SK-N-MC (cell line): ENCODE results near the gene EWSR1.

ENCODE experiments used
- DNase-seq: peaks from one replicate; pipeline ENCODE4 v3.0.0-alpha.2; 2011; ENCODE audit warnings: low read depth, low spot score
- H3K27ac ChIP-seq: fragments of 200-600 bp; sonication (generic); 2 replicates; pipeline ENCODE4 v1.5.1; 2016; ENCODE audit warnings: mixed run types
- H3K36me3 ChIP-seq: fragments of 200-600 bp; sonication (generic); 2 replicates; pipeline ENCODE4 v1.6.1; 2017; ENCODE audit warnings: antibody characterized with exemption, low read length, mixed read lengths; ENCODE audit not compliant: insufficient read depth
- H3K4me3 ChIP-seq: fragments of 200-600 bp; sonication (generic); 2 replicates; pipeline ENCODE4 v1.5.1; 2016
- H3K9ac ChIP-seq: fragments of 200-600 bp; sonication (generic); 2 replicates; pipeline ENCODE4 v1.8.0; 2017; ENCODE audit warnings: mixed run types, mixed read lengths; ENCODE audit not compliant: insufficient read length
- H3K9me3 ChIP-seq: fragments of 200-600 bp; sonication (generic); 2 replicates; pipeline ENCODE4 v1.6.1; 2017; ENCODE audit warnings: low read depth, mild to moderate bottlenecking, antibody characterized with exemption, low read length, moderate library complexity, mixed read lengths
- EZH2 ChIP-seq: fragments of 200-600 bp; sonication (generic); IDR thresholded peaks from one replicate; pipeline ENCODE4 v1.6.1; 2017; ENCODE audit warnings: antibody characterized with exemption
- FOXP2 ChIP-seq: optimal IDR thresholded peaks from 2 replicates; pipeline ENCODE3; 2011; ENCODE audit warnings: mild to moderate bottlenecking, moderate library complexity; ENCODE audit not compliant: insufficient read depth; ENCODE audit errors: extremely low read length, control extremely low read depth
- POLR2AphosphoS5 ChIP-seq: IDR thresholded peaks from 2 replicates; pipeline ENCODE4 v1.6.1; 2012; ENCODE audit warnings: mild to moderate bottlenecking, low read depth, low read length, borderline replicate concordance

The EWSR1 gene

GRCh38 chr22:29310863-29311339 lies 42.8 kb downstream of the EWSR1 start:
- no peak for TF ChIP-seq POLR2AphosphoS5
- TF ChIP-seq FOXP2 = no peak
- H3K4me3 ChIP-seq = no peak overlapping the region
- no peaks in the 10 kb centered on the region for H3K36me3 ChIP-seq
- DNase-seq = no peak
- no peak overlapping the region for H3K9ac ChIP-seq
- no peaks in the 10 kb centered on the region for H3K9me3 ChIP-seq
- no peak overlapping the region for H3K27ac ChIP-seq

GRCh38 chr22:29311464-29312217 lies 43.6 kb downstream of the EWSR1 start:
- no peak overlapping the region for H3K27ac ChIP-seq

GRCh38 chr22:29312218-29313125 lies 44.4 kb downstream of the EWSR1 start:
- no peak for DNase-seq

More at GRCh38 chr22:29311464-29312217, 43.6 kb downstream of the EWSR1 start:
- H3K9me3 ChIP-seq = no peaks in the 10 kb centered on the region
- H3K36me3 ChIP-seq = no peaks in the 10 kb centered on the region
- H3K4me3 ChIP-seq = no peak overlapping the region
- H3K9ac ChIP-seq = no peak overlapping the region
- no peak for DNase-seq
- TF ChIP-seq FOXP2 (no peak), POLR2AphosphoS5 (no peak), EZH2 (no peak)

GRCh38 chr22:29313126-29313575 lies 45.1 kb downstream of the EWSR1 start:
- Histone ChIP-seq H3K4me3 (no peak overlapping the region), H3K9ac (no peak overlapping the region), H3K27ac (no peak overlapping the region), H3K9me3 (no peaks in the 10 kb centered on the region), H3K36me3 (no peaks in the 10 kb centered on the region)
- TF ChIP-seq POLR2AphosphoS5 = no peak
- TF ChIP-seq FOXP2 = no peak
- no peak for TF ChIP-seq EZH2
- DNase-seq = no peak

More at GRCh38 chr22:29312218-29313125, 44.4 kb downstream of the EWSR1 start:
- TF ChIP-seq EZH2 = no peak
- no peak for TF ChIP-seq POLR2AphosphoS5
- TF ChIP-seq FOXP2 = no peak
- Histone ChIP-seq H3K4me3 (no peak overlapping the region), H3K9me3 (no peaks in the 10 kb centered on the region), H3K9ac (no peak overlapping the region), H3K27ac (no peak overlapping the region), H3K36me3 (no peaks in the 10 kb centered on the region)

GRCh38 chr22:29313576-29314466 lies 45.8 kb downstream of the EWSR1 start:
- no peak overlapping the region for H3K9ac ChIP-seq
- H3K4me3 ChIP-seq = peak overlapping the region; percentile 75

GRCh38 chr22:29314537-29315285 lies 46.6 kb downstream of the EWSR1 start:
- H3K9me3 ChIP-seq = no peaks in the 10 kb centered on the region
- DNase-seq = no peak
- no peak overlapping the region for H3K9ac ChIP-seq
- H3K4me3 ChIP-seq = peak overlapping the region; percentile 75
- H3K27ac ChIP-seq = no peak overlapping the region
- H3K36me3 ChIP-seq = no peaks in the 10 kb centered on the region
- TF ChIP-seq FOXP2 = no peak
- no peak for TF ChIP-seq EZH2
- TF ChIP-seq POLR2AphosphoS5 = no peak

More at GRCh38 chr22:29313576-29314466, 45.8 kb downstream of the EWSR1 start:
- no peak for DNase-seq
- no peaks in the 10 kb centered on the region for H3K9me3 ChIP-seq
- no peaks in the 10 kb centered on the region for H3K36me3 ChIP-seq
- H3K27ac ChIP-seq = no peak overlapping the region
- TF ChIP-seq POLR2AphosphoS5 (no peak), EZH2 (no peak), FOXP2 (no peak)

GRCh38 chr22:29315286-29316140 lies 47.4 kb downstream of the EWSR1 start, which contains the start of gene RASL10A:
Gene RASL10A (minus strand): TSS chr22:29315697. CDS start chr22:29315246, 451 bp downstream.
- TF ChIP-seq FOXP2 = no peak
- TF ChIP-seq EZH2 = no peak
- TF ChIP-seq POLR2AphosphoS5 = no peak
- Histone ChIP-seq H3K9me3 (no peaks in the 10 kb centered on the region), H3K9ac (no peak within 1 kb of the TSS), H3K27ac (no peak within 1 kb of the TSS), H3K36me3 (no peaks in the 10 kb centered on the region), H3K4me3 (peak within 1 kb of the TSS; percentile 75)
- DNase-seq = no peak
